ENCODE data around the gene AKR7A2. TPM values are rescaled to one million over a fixed set of nuclear protein-coding genes. Genes with fewer than 3 reads are reported as not detected.
"Not testable (repeated sequence)": the region's sequence is repeated elsewhere in the genome, so short reads cannot be mapped to it uniquely, and the experiment has no call there.

The AKR7A2 gene
- total RNA-seq, 1 donor from 2014 or later = 67.8 TPM

DNA sequence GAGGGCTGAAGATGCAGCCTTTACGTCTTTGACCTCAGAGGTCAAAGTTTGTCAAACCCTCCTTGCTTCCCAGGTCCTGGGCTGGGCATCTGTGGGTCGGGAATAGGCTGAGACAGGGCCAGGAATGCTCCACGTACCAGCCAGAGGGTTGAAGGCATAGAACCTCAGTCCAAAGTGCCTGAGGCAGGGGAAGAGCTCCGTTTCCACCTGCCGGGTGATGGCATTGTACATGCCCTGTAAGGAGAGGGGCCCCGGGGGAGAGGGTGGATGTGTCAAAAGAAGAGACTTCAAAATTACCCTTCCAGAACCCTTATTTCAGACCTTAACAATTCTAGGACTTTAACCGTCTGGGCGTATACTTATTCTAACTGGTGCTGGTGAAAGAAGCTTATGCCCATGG, 27.1 kb downstream of the AKR7A2 start:
- DNase-seq (ENCODE audit: extremely low spot score, unreplicated experiment) = no peak
- H3K9me3 Mint-ChIP-seq (ENCODE audit: unreplicated experiment) = peaks cover 4% of the 10 kb centered on the region
- H3K36me3 Mint-ChIP-seq (ENCODE audit: unreplicated experiment) = peaks cover 12% of the 10 kb centered on the region
- no peaks in the 10 kb centered on the region for H3K4me1 Mint-ChIP-seq (ENCODE audit: unreplicated experiment)
- TF ChIP-seq CTCF (IDR thresholded peaks at IDR 0.05) = no peak
- no peak overlapping the region for H3K27ac Mint-ChIP-seq (ENCODE audit: unreplicated experiment)
- H3K4me3 Mint-ChIP-seq (ENCODE audit: unreplicated experiment) = no peak overlapping the region
- no peaks in the 10 kb centered on the region for H3K27me3 Mint-ChIP-seq (ENCODE audit: unreplicated experiment)

DNA sequence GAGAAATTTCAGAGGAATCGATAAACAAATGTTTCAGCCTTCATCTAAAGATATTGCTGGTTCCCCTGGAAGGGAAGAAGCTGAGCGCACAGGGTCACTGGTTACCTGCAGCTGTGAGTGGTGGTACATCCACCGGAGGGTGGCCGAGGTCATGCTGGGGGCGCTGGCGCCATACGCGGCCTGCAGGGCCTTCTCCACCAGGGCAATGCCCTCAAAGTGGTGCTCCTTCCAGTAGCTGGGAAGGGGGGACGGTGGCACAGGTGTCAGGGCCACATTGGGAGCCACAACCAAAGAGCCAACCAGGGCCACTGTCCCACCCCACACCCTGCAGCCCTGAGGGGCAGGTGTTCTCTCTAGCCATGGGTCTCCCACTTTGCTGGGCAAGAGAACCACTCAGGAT, 28.1 kb downstream of the AKR7A2 start:
- Mint-ChIP-seq H3K9me3 (ENCODE audit: unreplicated experiment) (peaks cover 9% of the 10 kb centered on the region), H3K4me1 (ENCODE audit: unreplicated experiment) (no peaks in the 10 kb centered on the region), H3K36me3 (ENCODE audit: unreplicated experiment) (peaks cover 14% of the 10 kb centered on the region), H3K27me3 (ENCODE audit: unreplicated experiment) (no peaks in the 10 kb centered on the region), H3K4me3 (ENCODE audit: unreplicated experiment) (no peak overlapping the region), H3K27ac (ENCODE audit: unreplicated experiment) (no peak overlapping the region)
- no peak for TF ChIP-seq CTCF (IDR thresholded peaks at IDR 0.05)
- no peak for DNase-seq (ENCODE audit: extremely low spot score, unreplicated experiment)

DNA sequence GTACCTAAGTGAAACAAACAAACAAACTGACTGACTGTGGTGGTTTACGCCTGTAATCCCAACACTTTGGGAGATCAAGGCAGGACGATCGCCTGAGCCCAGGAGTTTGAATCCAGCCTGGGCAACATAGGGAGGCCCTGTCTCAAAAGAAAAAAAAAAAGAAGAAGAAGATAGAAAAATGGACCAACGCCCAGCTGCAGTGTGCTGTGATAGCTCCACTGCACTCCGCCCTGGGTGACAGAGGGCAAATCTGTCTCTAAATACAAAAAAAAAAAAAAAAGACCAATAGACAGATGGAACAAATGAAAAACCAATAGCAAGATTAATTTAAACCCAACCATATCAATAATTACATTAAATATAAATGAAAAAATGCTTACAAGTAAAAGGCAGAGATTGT, 37.3 kb downstream of the AKR7A2 start:
- no peaks in the 10 kb centered on the region for H3K4me1 Mint-ChIP-seq (ENCODE audit: unreplicated experiment)
- H3K36me3 Mint-ChIP-seq (ENCODE audit: unreplicated experiment) = peaks cover 9% of the 10 kb centered on the region

GRCh38 chr1:19273844-19274531, 38.0 kb downstream of the AKR7A2 start:
- not testable (repeated sequence) for H3K36me3 Mint-ChIP-seq (ENCODE audit: unreplicated experiment); H3K4me1 Mint-ChIP-seq (ENCODE audit: unreplicated experiment); H3K27ac Mint-ChIP-seq (ENCODE audit: unreplicated experiment); H3K4me3 Mint-ChIP-seq (ENCODE audit: unreplicated experiment); DNase-seq (ENCODE audit: extremely low spot score, unreplicated experiment); H3K27me3 Mint-ChIP-seq (ENCODE audit: unreplicated experiment); H3K9me3 Mint-ChIP-seq (ENCODE audit: unreplicated experiment)

More for the DNA sequence above, 37.3 kb downstream of the AKR7A2 start:
- H3K27me3 Mint-ChIP-seq (ENCODE audit: unreplicated experiment) = no peaks in the 10 kb centered on the region
- DNase-seq (ENCODE audit: extremely low spot score, unreplicated experiment) = no peak
- peaks cover 2% of the 10 kb centered on the region for H3K9me3 Mint-ChIP-seq (ENCODE audit: unreplicated experiment)
- no peak overlapping the region for H3K4me3 Mint-ChIP-seq (ENCODE audit: unreplicated experiment)
- H3K27ac Mint-ChIP-seq (ENCODE audit: unreplicated experiment) = no peak overlapping the region
- TF ChIP-seq CTCF (IDR thresholded peaks at IDR 0.05) = no peak

DNA sequence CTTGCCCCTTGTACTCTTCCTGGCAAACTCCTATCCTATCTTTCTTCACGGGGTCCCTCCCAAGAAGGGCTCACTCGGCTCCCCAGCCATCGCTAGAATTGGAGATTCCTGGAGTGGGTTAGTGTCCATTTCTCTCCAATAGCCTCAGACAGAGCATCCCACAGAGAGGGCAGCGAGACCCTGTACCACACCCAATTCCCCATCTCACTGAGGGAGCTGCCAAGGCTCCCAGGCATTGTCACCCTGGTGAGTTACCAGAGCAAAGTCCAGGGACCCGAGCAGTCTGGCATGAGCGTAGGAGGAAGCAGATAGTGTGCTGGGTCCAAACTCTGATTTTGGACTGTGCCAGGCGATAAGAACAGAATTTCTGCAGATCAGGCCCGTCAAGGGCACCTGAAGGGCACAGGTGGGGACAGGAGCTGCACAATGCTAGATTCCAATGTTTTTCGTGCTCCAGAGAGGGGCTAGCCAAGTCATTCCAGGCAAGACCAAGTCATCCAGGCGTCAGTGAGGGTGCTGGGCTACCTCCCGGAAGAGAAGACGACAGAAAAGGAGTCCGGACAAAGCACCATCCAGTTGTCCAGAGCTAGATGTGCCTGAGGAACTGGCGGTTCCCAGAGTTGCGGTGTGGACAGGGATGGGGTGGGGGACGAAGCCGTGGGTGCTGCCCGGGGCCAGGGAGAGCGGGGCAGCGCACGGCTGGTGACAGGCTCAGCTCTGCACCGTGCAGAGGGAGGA, 38.7 kb downstream of the AKR7A2 start:
- no peaks in the 10 kb centered on the region for H3K9me3 Mint-ChIP-seq (ENCODE audit: unreplicated experiment)
- H3K27ac Mint-ChIP-seq (ENCODE audit: unreplicated experiment) = no peak overlapping the region
- H3K4me3 Mint-ChIP-seq (ENCODE audit: unreplicated experiment) = no peak overlapping the region
- no peaks in the 10 kb centered on the region for H3K4me1 Mint-ChIP-seq (ENCODE audit: unreplicated experiment)
- H3K36me3 Mint-ChIP-seq (ENCODE audit: unreplicated experiment) = peaks cover 7% of the 10 kb centered on the region
- DNase-seq (ENCODE audit: extremely low spot score, unreplicated experiment) = no peak
- no peak for TF ChIP-seq CTCF (IDR thresholded peaks at IDR 0.05)
- no peaks in the 10 kb centered on the region for H3K27me3 Mint-ChIP-seq (ENCODE audit: unreplicated experiment)
